A673 (cell line): ENCODE measurements around the gene HK1. TPM values are rescaled to one million over a fixed set of nuclear protein-coding genes. Genes with fewer than 3 reads are reported as not detected.

Experiments used
- BruUV-seq: library from RNA; stranded (reverse); fragments of 400-500 nt; replicated peaks from 2 replicates; lab custom pipeline; 2021; lab: Mats Ljungman, UMichigan
- CTCF ChIA-PET: fragments of 300-600 bp; sonication (Branson Sonifier 250); formaldehyde crosslinking; loops from one replicate; lab custom pipeline; 2022; ENCODE audit warnings: antibody characterized with exemption; lab: Charles Lee
- POLR2A ChIA-PET: fragments of 300-600 bp; sonication (Branson Sonifier 250); formaldehyde crosslinking; loops from one replicate; lab custom pipeline; 2022; ENCODE audit warnings: antibody characterized with exemption; ENCODE audit not compliant: low non-redundant PET; lab: Charles Lee
- DNase-seq: peaks from one replicate; pipeline ENCODE4 v3.0.0-alpha.2; 2015; ENCODE audit warnings: low spot score
- H3K27ac ChIP-seq: fragments of 200-600 bp; sonication (generic); 2 replicates; pipeline ENCODE4 v1.5.1; 2016; ENCODE audit warnings: mixed run types, low read depth, mild to moderate bottlenecking, mixed read lengths, antibody characterized with exemption, low read length; ENCODE audit not compliant: poor library complexity, severe bottlenecking
- H3K27me3 ChIP-seq: fragments of 200-600 bp; sonication (generic); replicated peaks from 2 replicates; pipeline ENCODE4 v1.6.1; 2017; ENCODE audit warnings: mixed run types, low read depth, mild to moderate bottlenecking, mixed read lengths, antibody characterized with exemption, low read length; ENCODE audit not compliant: insufficient read depth, poor library complexity
- H3K36me3 ChIP-seq: fragments of 200-600 bp; sonication (generic); 2 replicates; pipeline ENCODE4 v1.6.1; 2016; ENCODE audit warnings: mixed run types, mild to moderate bottlenecking, mixed read lengths, antibody characterized with exemption, low read length; ENCODE audit not compliant: insufficient read depth, poor library complexity, severe bottlenecking
- H3K4me1 ChIP-seq: fragments of 200-600 bp; sonication (generic); 2 replicates; pipeline ENCODE4 v1.6.1; 2017; ENCODE audit warnings: mixed run types, mild to moderate bottlenecking, mixed read lengths, antibody characterized with exemption, low read length; ENCODE audit not compliant: insufficient read depth, poor library complexity, severe bottlenecking
- H3K4me3 ChIP-seq: fragments of 200-600 bp; sonication (generic); 2 replicates; pipeline ENCODE4 v1.5.1; 2016; ENCODE audit warnings: low read depth, mixed run types, mild to moderate bottlenecking, mixed read lengths, low read length; ENCODE audit not compliant: poor library complexity, severe bottlenecking
- H3K9me3 ChIP-seq: fragments of 200-600 bp; sonication (generic); 2 replicates; pipeline ENCODE4 v1.6.1; 2016; ENCODE audit warnings: mixed run types, low read depth, mild to moderate bottlenecking, mixed read lengths, antibody characterized with exemption, low read length; ENCODE audit not compliant: poor library complexity, severe bottlenecking
- EZH2 ChIP-seq: fragments of 200-600 bp; sonication (generic); IDR thresholded peaks from 2 replicates; pipeline ENCODE4 v1.6.1; 2017; ENCODE audit warnings: borderline replicate concordance, low read depth, mild to moderate bottlenecking, mixed read lengths, antibody characterized with exemption, low read length; ENCODE audit not compliant: poor library complexity, severe bottlenecking
- intact Hi-C: fragments of 100-400 bp; cut with micrococcal nuclease; formaldehyde crosslinking; loops from one replicate; pipeline ENCODE4 v1.10.0; 2022; ENCODE audit not compliant: unreplicated experiment
- total RNA-seq: library from RNA; stranded (reverse); gene quantifications from 2 replicates; pipeline ENCODE4 v1.2.3, GENCODE V29; 2021
- TF ChIP-seq, protein P1 (sequence below): fragments of 300-800, 200-600 bp; sonication (generic); conservative IDR thresholded peaks from 2 replicates; pipeline ENCODE4 v1.5.1; 2017; ENCODE audit warnings: low read depth, mild to moderate bottlenecking, antibody characterized with exemption, low read length, moderate library complexity, mixed read lengths

Gene HK1
- total RNA-seq, 1 experiment from 2014 or later = 107 TPM

DNA sequence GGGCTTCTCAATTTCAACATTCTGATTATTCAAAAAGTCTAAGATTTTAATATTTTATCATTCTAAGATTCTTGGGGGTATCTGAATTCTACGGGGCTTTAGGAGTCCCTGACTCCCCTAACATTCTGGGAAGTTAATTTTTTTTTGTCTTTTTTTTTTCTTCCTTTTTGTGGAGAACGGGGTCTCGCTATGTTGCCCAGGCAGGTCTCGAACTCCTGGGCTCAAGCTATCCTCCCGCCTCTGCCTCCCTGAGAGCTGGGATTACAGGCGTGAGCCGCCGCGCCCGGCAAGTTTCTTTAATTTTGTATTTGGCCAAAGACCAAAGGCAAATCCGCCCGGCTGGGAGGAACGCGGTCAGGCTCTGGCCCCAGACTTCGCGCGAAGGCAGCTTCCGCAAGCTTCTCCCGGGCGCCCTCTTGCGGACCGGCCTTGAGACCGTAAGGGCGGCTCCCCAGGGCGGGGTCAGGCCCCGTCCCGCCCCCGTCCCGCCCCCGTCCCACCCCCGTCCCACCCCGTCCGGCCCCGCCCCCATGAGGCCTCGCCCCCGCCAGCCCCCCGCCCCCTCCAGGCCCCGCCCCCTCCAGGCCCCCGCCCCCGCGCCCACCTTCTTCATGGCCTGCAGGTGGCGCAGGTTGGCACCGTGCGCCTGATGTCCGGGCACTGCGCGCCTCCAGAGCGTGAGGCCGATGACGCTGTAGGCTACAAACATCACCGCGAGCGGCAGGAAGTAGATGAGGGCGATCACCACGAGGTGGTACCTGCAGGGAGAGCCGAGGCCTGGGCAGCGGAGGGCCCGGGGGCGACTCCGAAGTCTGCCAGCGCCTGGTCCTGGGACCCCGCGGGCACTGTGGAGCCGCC lies 130.3 kb downstream of the HK1 start:
- TF ChIP-seq, protein P1, sequence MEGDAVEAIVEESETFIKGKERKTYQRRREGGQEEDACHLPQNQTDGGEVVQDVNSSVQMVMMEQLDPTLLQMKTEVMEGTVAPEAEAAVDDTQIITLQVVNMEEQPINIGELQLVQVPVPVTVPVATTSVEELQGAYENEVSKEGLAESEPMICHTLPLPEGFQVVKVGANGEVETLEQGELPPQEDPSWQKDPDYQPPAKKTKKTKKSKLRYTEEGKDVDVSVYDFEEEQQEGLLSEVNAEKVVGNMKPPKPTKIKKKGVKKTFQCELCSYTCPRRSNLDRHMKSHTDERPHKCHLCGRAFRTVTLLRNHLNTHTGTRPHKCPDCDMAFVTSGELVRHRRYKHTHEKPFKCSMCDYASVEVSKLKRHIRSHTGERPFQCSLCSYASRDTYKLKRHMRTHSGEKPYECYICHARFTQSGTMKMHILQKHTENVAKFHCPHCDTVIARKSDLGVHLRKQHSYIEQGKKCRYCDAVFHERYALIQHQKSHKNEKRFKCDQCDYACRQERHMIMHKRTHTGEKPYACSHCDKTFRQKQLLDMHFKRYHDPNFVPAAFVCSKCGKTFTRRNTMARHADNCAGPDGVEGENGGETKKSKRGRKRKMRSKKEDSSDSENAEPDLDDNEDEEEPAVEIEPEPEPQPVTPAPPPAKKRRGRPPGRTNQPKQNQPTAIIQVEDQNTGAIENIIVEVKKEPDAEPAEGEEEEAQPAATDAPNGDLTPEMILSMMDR = peak; percentile 65
- no peak for TF ChIP-seq EZH2
- no peaks in the 10 kb centered on the region for H3K9me3 ChIP-seq
- CTCF ChIA-PET = interaction anchor here (0.7 to 1.6 kb wide), 12 partner anchors 9 to 579 kb away, joined by 3 to 16 read pairs (median 4); partner anchors contain the start of genes SUPV3L1, TACR2 and TSPAN15
- peaks cover 16% of the 10 kb centered on the region for H3K4me1 ChIP-seq
- intact Hi-C loops = loop anchor here (1.0 to 5.0 kb wide), 2 partner anchors 100 to 171 kb away; no protein-coding TSS in a partner anchor
- H3K36me3 ChIP-seq = no peaks in the 10 kb centered on the region
- peak overlapping the region; percentile 46 for H3K4me3 ChIP-seq
- BruUV-seq = no TSS peak
- H3K27me3 ChIP-seq = no peaks in the 10 kb centered on the region
- H3K27ac ChIP-seq = peak overlapping the region; percentile 53
- peak; percentile 96 for DNase-seq
- POLR2A ChIA-PET = no interaction called here

DNA sequence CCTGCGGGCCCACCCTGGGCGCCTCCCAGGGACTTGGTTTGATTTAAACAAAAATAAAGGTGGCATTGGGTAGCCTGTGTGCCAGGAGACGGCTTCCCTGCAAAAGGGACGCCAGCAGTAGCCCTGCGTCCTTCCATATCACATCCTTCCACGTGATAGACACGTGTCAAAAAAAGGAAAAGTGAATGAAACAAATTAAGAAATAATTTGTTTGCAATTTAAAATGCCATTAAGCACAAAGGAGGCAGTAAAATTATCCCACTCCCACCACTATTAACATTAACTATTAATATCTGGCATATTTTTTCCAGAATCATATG lies 130.8 kb downstream of the HK1 start:
- TF ChIP-seq, protein P1 = no peak
- TF ChIP-seq EZH2 = no peak
- BruUV-seq = no TSS peak
- Histone ChIP-seq H3K4me1 (peaks cover 16% of the 10 kb centered on the region), H3K27me3 (no peaks in the 10 kb centered on the region), H3K36me3 (no peaks in the 10 kb centered on the region), H3K27ac (peak overlapping the region; percentile 53), H3K4me3 (peak overlapping the region; percentile 46), H3K9me3 (no peaks in the 10 kb centered on the region)
- DNase-seq = no peak
- ChIA-PET CTCF (no interaction called here), POLR2A (no interaction called here)
- intact Hi-C loops = loop anchor here (1.0 to 5.0 kb wide), 2 partner anchors 99 to 172 kb away; no protein-coding TSS in a partner anchor

DNA sequence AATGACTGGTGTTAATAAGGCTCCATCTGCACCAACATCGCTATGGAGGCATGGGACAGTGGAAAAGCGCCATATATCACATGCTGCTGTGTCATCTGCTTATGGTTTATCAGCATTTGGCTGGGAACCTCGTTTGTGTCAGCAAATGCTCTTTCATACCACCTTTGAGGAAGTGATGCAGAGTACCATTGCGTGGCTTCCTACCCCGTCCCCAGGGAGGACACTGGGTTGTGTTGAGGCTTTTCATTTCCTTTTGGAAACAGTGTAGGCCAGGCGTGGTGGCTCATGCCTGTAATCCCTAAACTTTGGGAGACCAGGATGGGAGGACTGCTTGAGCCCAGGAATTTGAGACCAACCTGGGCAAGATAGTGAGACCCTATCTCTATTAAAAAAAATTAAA lies 131.7 kb downstream of the HK1 start:
- H3K27ac ChIP-seq = no peak overlapping the region
- H3K9me3 ChIP-seq = no peaks in the 10 kb centered on the region
- TF ChIP-seq EZH2 = no peak
- TF ChIP-seq, protein P1 = no peak
- H3K27me3 ChIP-seq = no peaks in the 10 kb centered on the region
- no peaks in the 10 kb centered on the region for H3K36me3 ChIP-seq
- H3K4me3 ChIP-seq = no peak overlapping the region
- ChIA-PET POLR2A (no interaction called here), CTCF (interaction anchor here (0.7 kb wide), 1 partner anchor 204 kb away, joined by 5 read pairs; no protein-coding TSS in a partner anchor)
- peaks cover 16% of the 10 kb centered on the region for H3K4me1 ChIP-seq
- BruUV-seq = no TSS peak
- DNase-seq = no peak
- intact Hi-C loops = loop anchor here (1.0 to 10.0 kb wide), 3 partner anchors 98 to 425 kb away; partner anchors contain the start of gene KIFBP
